Chondrocyte (in vitro differentiated cells): ENCODE measurements around the gene ZNF473. TPM values are rescaled to one million over a fixed set of nuclear protein-coding genes. Genes with fewer than 3 reads are reported as not detected.

Experiments
- DNase-seq: peaks from one replicate; pipeline ENCODE4 v3.0.0; 2021; ENCODE audit warnings: mixed read lengths, low spot score
- H3K27ac Mint-ChIP-seq: one replicate; pipeline ENCODE4 v1.8.0; 2021; ENCODE audit warnings: mild to moderate bottlenecking, moderate library complexity, mixed read lengths; ENCODE audit not compliant: unreplicated experiment
- H3K27me3 Mint-ChIP-seq: 2 replicates; pipeline ENCODE4 v1.8.0; 2021; ENCODE audit warnings: low read depth, mixed read lengths
- H3K36me3 Mint-ChIP-seq: 2 replicates; pipeline ENCODE4 v1.8.0; 2021; ENCODE audit warnings: low read depth, mixed read lengths
- H3K4me1 Mint-ChIP-seq: 2 replicates; pipeline ENCODE4 v1.8.0; 2021; ENCODE audit warnings: low read depth, mild to moderate bottlenecking, mixed read lengths
- H3K4me3 Mint-ChIP-seq: one replicate; pipeline ENCODE4 v1.8.0; 2021; ENCODE audit warnings: mild to moderate bottlenecking, moderate library complexity, mixed read lengths; ENCODE audit not compliant: unreplicated experiment
- H3K9me3 Mint-ChIP-seq: 2 replicates; pipeline ENCODE4 v1.8.0; 2021; ENCODE audit warnings: low read depth, mixed read lengths
- total RNA-seq: library from RNA; stranded (reverse); gene quantifications from 3 replicates; pipeline ENCODE4 v1.2.1, GENCODE V29; 2021
- TF ChIP-seq, protein P1 (sequence below): fragments of 200-600 bp; sonication (generic); IDR thresholded peaks from 2 replicates; pipeline ENCODE4 v1.5.0; 2021; ENCODE audit warnings: antibody characterized with exemption, mild to moderate bottlenecking, moderate library complexity

ZNF473 gene
- total RNA-seq, 1 donor from 2014 or later, result 7.3 TPM

- peak overlapping the region; percentile 33 for H3K27ac Mint-ChIP-seq
Observed at GRCh38 chr19:50026550-50026906, 723 bp downstream of the ZNF473 start.

GRCh38 chr19:50030225-50030624 is 4.4 kb downstream of the ZNF473 start:
- Mint-ChIP-seq H3K4me3 (no peak overlapping the region), H3K36me3 (peaks cover 21% of the 10 kb centered on the region), H3K9me3 (no peaks in the 10 kb centered on the region), H3K27me3 (no peaks in the 10 kb centered on the region), H3K4me1 (peaks cover 16% of the 10 kb centered on the region), H3K27ac (no peak overlapping the region)
- DNase-seq, result no peak
- TF ChIP-seq, protein P1, sequence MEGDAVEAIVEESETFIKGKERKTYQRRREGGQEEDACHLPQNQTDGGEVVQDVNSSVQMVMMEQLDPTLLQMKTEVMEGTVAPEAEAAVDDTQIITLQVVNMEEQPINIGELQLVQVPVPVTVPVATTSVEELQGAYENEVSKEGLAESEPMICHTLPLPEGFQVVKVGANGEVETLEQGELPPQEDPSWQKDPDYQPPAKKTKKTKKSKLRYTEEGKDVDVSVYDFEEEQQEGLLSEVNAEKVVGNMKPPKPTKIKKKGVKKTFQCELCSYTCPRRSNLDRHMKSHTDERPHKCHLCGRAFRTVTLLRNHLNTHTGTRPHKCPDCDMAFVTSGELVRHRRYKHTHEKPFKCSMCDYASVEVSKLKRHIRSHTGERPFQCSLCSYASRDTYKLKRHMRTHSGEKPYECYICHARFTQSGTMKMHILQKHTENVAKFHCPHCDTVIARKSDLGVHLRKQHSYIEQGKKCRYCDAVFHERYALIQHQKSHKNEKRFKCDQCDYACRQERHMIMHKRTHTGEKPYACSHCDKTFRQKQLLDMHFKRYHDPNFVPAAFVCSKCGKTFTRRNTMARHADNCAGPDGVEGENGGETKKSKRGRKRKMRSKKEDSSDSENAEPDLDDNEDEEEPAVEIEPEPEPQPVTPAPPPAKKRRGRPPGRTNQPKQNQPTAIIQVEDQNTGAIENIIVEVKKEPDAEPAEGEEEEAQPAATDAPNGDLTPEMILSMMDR, result no peak

More at GRCh38 chr19:50026550-50026906, 723 bp downstream of the ZNF473 start:
- Mint-ChIP-seq H3K27me3 (no peaks in the 10 kb centered on the region), H3K36me3 (no peaks in the 10 kb centered on the region), H3K9me3 (no peaks in the 10 kb centered on the region), H3K4me1 (peaks cover 29% of the 10 kb centered on the region), H3K4me3 (peak overlapping the region; percentile 96)
- TF ChIP-seq, protein P1, result no peak
- DNase-seq, result no peak

DNA sequence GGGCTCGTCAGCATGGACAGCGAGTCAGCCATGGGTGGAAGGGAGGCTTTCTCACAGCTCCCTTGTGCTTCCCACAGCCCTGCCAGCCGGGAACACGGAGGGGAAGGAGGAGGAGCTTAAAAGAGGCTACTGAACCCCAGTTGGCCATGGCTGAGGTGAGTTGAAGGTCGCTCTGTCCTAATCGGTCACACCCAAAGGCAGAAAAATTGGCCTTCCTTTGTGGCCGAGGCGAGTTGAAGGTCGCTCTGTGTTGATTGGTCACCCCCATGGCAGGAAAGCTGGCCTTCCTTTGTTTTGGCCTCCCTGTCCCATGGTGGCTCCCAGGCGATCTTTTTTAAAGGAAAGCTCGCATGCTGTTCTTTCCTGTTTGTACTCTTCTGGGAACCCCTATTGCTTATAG is 5.1 kb downstream of the ZNF473 start:
- Mint-ChIP-seq H3K9me3 (no peaks in the 10 kb centered on the region), H3K27me3 (no peaks in the 10 kb centered on the region), H3K4me3 (no peak overlapping the region), H3K36me3 (peaks cover 21% of the 10 kb centered on the region), H3K27ac (no peak overlapping the region), H3K4me1 (peaks cover 14% of the 10 kb centered on the region)
- no peak for DNase-seq
- TF ChIP-seq, protein P1, result no peak

DNA sequence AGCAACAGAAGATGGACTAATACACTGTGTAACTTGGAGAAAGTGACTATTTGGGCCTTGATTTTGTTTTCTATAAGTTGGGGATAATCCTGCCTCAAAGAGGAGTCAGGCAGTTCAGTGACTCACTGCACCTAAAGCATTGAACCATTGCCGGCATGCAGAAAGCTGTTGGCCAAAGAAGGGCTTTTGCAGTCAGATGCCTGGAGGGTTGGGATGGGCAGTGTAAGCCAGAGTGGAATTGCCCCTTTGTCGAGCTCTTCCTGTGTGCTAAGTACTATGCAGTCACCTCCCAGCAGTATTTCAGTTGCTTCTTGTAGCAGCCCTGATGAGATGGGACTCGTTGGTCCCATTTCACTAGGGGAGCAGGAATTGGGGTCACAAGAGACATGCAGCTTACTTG is 11.1 kb downstream of the ZNF473 start:
- Mint-ChIP-seq H3K4me1 (no peaks in the 10 kb centered on the region), H3K27me3 (no peaks in the 10 kb centered on the region), H3K4me3 (no peak overlapping the region), H3K9me3 (peaks cover 2% of the 10 kb centered on the region), H3K27ac (no peak overlapping the region), H3K36me3 (peaks cover 53% of the 10 kb centered on the region)
- DNase-seq, result no peak
- TF ChIP-seq, protein P1, result no peak

- DNase-seq, result no peak
- Mint-ChIP-seq H3K9me3 (peaks cover 26% of the 10 kb centered on the region), H3K36me3 (peaks cover 62% of the 10 kb centered on the region), H3K27me3 (no peaks in the 10 kb centered on the region), H3K4me3 (no peak overlapping the region), H3K4me1 (no peaks in the 10 kb centered on the region), H3K27ac (no peak overlapping the region)
- TF ChIP-seq, protein P1, result no peak
Observed at GRCh38 chr19:50039968-50040367, 14.2 kb downstream of the ZNF473 start.
